LNCaP clone FGC (cell line): ENCODE data around the gene ABHD17B.

ENCODE experiments used
- DNase-seq: peaks from one replicate; pipeline ENCODE4 v3.0.0-alpha.2; 2011; ENCODE audit warnings: low read depth
- H3K4me3 ChIP-seq: 2 replicates; pipeline ENCODE4 v1.5.1; 2011; ENCODE audit warnings: mild to moderate bottlenecking, low read depth, low read length, control low read depth
- TF ChIP-seq, protein P1 (sequence below): IDR thresholded peaks from 2 replicates; pipeline ENCODE4 v1.5.1; 2012; ENCODE audit warnings: mild to moderate bottlenecking; ENCODE audit not compliant: control insufficient read depth, insufficient read depth; ENCODE audit errors: extremely low read depth

The ABHD17B gene

DNA sequence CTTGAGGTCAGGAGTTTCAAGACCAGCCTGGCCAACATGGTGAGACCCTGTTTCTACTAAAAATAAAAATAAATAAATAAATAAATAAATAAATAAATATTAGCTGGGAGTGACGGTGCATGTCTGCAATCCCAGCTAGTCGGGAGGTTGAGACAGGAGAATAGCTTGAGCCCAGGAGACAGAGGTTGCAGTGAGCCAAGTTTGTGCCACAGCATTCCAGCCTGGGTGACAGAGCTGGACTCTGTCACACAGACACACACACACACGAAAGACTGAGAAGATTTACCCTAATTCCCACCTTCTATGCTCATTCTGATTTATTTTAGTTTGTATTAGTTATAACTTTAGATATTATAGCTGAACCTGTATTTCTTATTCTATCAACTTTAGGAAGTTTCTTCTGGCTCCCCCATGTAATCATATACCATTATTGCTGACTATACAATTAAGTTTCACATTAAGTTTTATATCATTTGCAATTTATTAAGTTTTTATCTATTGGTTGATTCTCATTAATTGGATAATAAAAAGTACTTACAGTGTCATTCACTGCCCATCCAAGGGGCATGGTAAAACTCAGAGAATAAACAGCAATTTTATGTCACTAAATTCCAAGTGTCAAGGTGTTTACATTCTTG is 20.8 kb downstream of the ABHD17B start:
- no peak overlapping the region for H3K4me3 ChIP-seq
- TF ChIP-seq, protein P1, sequence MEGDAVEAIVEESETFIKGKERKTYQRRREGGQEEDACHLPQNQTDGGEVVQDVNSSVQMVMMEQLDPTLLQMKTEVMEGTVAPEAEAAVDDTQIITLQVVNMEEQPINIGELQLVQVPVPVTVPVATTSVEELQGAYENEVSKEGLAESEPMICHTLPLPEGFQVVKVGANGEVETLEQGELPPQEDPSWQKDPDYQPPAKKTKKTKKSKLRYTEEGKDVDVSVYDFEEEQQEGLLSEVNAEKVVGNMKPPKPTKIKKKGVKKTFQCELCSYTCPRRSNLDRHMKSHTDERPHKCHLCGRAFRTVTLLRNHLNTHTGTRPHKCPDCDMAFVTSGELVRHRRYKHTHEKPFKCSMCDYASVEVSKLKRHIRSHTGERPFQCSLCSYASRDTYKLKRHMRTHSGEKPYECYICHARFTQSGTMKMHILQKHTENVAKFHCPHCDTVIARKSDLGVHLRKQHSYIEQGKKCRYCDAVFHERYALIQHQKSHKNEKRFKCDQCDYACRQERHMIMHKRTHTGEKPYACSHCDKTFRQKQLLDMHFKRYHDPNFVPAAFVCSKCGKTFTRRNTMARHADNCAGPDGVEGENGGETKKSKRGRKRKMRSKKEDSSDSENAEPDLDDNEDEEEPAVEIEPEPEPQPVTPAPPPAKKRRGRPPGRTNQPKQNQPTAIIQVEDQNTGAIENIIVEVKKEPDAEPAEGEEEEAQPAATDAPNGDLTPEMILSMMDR = no peak
- DNase-seq = no peak

DNA sequence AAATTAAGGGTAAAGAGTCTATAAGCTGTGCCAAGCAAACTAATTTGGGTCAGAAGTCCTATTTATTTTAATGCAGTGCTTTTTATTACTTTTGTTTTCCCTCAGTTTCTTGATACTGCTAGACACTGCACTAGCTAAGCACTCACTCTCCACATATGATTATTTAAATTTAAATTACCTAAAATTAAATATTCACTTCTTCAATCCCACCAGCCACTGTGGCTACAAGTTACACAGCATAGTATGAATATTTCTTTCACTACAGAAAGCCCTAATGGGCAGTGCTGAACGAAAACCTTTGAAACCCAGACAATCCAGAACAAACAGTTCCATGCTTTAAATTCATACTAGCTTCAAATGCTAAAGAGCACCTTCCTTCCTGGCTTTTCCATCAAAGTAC is 23.6 kb downstream of the ABHD17B start:
- DNase-seq = no peak
- no peak overlapping the region for H3K4me3 ChIP-seq
- TF ChIP-seq, protein P1 = no peak

DNA sequence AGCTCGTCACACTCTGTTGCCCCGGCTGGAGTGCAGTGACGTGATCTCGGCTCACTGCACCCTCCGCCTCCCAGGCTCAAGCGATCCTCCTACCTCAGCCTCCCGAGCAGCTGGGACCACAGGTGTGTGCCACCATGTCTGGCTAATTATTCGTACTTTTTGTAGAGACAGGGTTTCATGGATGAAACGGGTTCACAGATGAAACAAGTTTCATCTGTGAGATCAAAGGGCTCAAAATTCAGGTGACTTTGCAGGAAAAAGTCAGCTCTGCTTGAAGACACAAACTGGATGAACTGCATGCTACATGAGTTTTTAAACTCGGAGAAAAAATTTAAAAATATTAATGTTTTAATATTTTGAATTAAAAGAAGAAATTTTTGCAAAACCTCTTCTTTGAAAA is 24.5 kb downstream of the ABHD17B start:
- no peak overlapping the region for H3K4me3 ChIP-seq
- TF ChIP-seq, protein P1 = no peak
- DNase-seq = no peak

DNA sequence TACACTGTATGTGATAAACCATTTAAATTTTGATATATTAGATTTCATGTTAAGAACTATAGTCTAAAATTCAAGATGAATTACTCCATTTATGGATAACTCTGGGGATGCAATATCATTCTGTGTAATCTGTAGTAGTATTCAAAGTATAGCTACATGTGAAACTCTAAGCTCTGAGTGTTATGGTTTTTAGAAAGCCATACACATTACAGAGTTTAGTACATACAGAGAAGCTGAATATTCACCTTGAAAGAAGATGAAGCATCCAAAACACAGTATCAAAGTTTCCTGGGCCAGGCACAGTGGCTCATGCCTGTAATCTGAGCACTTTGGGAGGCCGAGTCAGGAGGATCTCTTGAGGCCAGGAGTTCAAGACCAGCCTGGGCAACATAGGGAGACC is 25.0 kb downstream of the ABHD17B start:
- no peak for DNase-seq
- TF ChIP-seq, protein P1 = no peak
- H3K4me3 ChIP-seq = no peak overlapping the region

DNA sequence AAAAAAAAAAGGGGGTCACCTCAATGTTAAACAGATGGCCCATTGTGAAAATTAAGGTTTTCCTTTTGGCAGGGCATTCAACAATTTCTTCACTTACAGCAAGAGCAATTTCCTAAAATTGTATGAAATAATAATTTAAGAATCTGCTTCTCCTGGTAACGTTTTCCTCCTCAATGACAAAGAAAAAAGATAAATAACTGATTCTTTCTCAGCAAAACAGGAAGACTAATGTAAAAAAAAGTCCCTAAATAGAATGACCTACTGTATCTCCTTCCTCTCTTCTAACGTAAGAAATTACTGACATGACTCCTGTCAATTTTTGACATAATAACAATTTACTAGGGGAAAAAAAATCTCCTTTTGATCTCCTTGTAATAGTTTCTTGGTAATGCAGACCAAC is 25.5 kb downstream of the ABHD17B start:
- TF ChIP-seq, protein P1 = no peak
- H3K4me3 ChIP-seq = no peak overlapping the region
- DNase-seq = no peak

DNA sequence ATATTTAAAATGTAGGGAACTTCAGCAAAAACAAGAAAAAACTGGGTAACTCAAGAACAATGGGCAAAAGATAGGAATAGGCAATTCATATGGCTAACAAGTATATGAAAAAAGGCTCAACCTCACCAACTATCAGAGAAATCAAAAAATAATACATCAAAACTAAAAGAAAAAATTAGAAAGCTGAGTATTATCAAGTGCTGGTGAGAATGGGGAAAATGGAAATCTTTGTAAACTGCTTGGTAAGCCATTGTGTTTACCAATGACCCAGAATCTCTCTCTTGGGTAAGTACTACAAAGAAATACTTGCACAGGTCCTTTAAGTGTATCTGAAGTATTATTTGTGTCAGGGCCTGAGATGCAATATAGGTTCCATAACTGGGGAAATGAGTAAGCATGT is 27.0 kb downstream of the ABHD17B start:
- no peak overlapping the region for H3K4me3 ChIP-seq
- TF ChIP-seq, protein P1 = no peak
- no peak for DNase-seq

DNA sequence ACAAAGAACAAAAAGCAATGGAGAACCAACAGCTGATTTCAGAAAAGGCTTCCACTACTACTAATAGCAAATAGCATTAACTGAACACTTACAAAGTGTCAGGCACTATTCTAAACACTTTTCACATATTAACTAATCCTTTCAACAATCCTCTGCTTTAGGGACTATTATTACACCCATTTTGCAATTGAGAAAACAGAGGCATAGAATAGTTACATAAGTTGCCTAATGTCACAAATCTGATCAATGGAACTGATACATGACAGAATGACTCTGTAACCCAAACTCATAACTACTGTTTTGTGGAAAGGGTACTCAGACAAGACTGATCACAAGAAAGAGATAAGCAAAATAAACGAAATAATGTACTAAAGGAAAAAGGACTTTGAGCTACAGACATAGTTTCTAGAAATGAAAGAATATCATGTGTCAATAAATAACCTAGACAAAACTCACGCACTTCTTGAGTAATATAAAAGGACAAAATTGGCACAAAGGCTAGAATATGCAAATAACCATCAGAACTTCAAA is 31.3 kb downstream of the ABHD17B start:
- no peak overlapping the region for H3K4me3 ChIP-seq
- DNase-seq = no peak
- TF ChIP-seq, protein P1 = no peak
